ENCODE measurements around the gene SPHK1. TPM values are rescaled to one million over a fixed set of nuclear protein-coding genes. Genes with fewer than 3 reads are reported as not detected.

SPHK1 gene
- total RNA-seq, 3 donors from 2014 or later: 16.9 to 22.2 (median 17.4) TPM

Other genes starting within 250 kb of the SPHK1 start
- gene FOXJ1, start 243.4 kb upstream of the SPHK1 start, total RNA-seq: 1 to 10 TPM in 2 of 3 donors, under 1 TPM in 1; 0.71 to 2.8 (median 1.8) TPM
- gene RNF157, start 144.1 kb upstream of the SPHK1 start, total RNA-seq: 10 to 100 TPM; 13.3 to 16.7 (median 14.9) TPM
- 100 to 1,000 TPM; 162 to 196 (median 186) TPM for gene UBALD2, start 119.3 kb upstream of the SPHK1 start, total RNA-seq
- 1 to 10 TPM; 1.1 to 2.1 (median 1.2) TPM for gene QRICH2, start 76.3 kb upstream of the SPHK1 start, total RNA-seq
- 10 to 100 TPM; 28.1 to 32.3 (median 31.8) TPM for gene PRPSAP1, start 30.7 kb upstream of the SPHK1 start, total RNA-seq
- gene UBE2O, start 68.5 kb downstream of the SPHK1 start, total RNA-seq: 10 to 100 TPM; 43.2 to 45.1 (median 45.0) TPM
- not detected for gene AANAT, start 83.0 kb downstream of the SPHK1 start, total RNA-seq
- gene RHBDF2, start 116.8 kb downstream of the SPHK1 start, total RNA-seq: 10 to 100 TPM; 29.5 to 37.0 (median 34.3) TPM
- gene CYGB, start 153.1 kb downstream of the SPHK1 start, total RNA-seq: not detected
- gene PRCD, start 155.4 kb downstream of the SPHK1 start, total RNA-seq: not detected
- gene ST6GALNAC2, start 201.3 kb downstream of the SPHK1 start, total RNA-seq: not detected